ENCODE results near the gene HEPACAM2. TPM values are rescaled to one million over a fixed set of nuclear protein-coding genes. Genes with fewer than 3 reads are reported as not detected.

HEPACAM2 gene
- total RNA-seq, 1 experiment from 2014 or later = not detected

DNA sequence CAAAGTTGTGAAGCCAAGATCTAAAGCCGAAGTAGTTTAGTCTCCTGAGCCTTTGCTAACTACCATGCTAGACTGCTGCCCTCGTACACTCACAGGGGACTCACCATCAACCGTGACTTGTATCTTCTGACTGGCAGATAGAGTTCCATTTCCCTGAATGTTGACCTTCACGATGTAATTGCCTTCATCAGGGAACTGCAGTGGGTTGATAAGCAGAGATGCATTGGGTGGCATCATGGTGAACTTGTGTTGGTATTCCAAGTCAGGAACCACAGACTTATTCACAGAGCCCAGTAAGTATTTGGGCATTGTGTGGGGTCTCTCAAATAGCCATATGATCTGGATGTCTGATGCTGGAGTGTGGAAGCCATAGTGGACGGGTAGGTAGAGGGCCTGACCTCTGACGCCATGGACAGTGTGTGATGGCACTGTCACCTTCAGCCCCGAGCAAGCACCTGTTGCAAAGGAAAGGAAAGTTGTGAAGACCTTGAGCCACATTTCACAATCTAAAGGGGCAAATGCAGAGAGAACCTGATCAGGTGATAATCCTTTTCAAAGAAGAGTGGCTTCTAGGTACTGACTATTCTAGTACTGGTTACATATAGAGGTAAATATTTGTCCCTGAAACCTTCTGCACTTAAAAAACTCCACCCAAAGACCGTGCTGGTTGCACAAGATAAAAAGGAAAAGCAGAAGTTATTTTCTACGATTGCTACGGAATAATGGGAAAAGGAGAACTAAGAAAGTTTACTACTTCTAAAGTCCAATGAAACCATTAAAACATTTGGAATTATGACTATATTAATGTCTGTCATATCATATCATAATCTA, 7.1 kb downstream of the HEPACAM2 start:
- H2BK12ac ChIP-seq (ENCODE audit: insufficient read length, low read depth, low read length) = no peak overlapping the region
- TF ChIP-seq, protein P1, sequence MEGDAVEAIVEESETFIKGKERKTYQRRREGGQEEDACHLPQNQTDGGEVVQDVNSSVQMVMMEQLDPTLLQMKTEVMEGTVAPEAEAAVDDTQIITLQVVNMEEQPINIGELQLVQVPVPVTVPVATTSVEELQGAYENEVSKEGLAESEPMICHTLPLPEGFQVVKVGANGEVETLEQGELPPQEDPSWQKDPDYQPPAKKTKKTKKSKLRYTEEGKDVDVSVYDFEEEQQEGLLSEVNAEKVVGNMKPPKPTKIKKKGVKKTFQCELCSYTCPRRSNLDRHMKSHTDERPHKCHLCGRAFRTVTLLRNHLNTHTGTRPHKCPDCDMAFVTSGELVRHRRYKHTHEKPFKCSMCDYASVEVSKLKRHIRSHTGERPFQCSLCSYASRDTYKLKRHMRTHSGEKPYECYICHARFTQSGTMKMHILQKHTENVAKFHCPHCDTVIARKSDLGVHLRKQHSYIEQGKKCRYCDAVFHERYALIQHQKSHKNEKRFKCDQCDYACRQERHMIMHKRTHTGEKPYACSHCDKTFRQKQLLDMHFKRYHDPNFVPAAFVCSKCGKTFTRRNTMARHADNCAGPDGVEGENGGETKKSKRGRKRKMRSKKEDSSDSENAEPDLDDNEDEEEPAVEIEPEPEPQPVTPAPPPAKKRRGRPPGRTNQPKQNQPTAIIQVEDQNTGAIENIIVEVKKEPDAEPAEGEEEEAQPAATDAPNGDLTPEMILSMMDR (conservative IDR thresholded peaks at IDR 0.05) = no peak
- Mint-ChIP-seq H3K27ac (no peak overlapping the region), H3K4me3 (no peak overlapping the region), H3K9me3 (no peaks in the 10 kb centered on the region), H3K4me1 (no peaks in the 10 kb centered on the region), H3K36me3 (ENCODE audit: insufficient read depth in 1 of 3, low read depth in 3 of 3) (no peaks in the 10 kb centered on the region), H3K27me3 (ENCODE audit: low read depth) (peaks cover 8% of the 10 kb centered on the region)
- no peak overlapping the region for H2AFZ ChIP-seq (ENCODE audit: low read length)
- no peaks in the 10 kb centered on the region for H4K20me1 ChIP-seq (ENCODE audit: control insufficient read depth, insufficient read depth, insufficient read length)
- no peak for DNase-seq
- H3K23ac ChIP-seq (ENCODE audit: insufficient read length, low read depth, low read length) = no peak overlapping the region
- no peak overlapping the region for H3K4ac ChIP-seq (ENCODE audit: low read depth, low read length)
- H3T11ph ChIP-seq (ENCODE audit: low read length) = no peak overlapping the region
- H4K91ac ChIP-seq (ENCODE audit: insufficient read length, low read depth, low read length) = no peak overlapping the region
- no CpG with 5 or more reads among the region's 10 CpGs for WGBS (ENCODE audit: extremely low coverage, insufficient read length, low lambda C conversion rate)
- no peak overlapping the region for H3K4me2 ChIP-seq (ENCODE audit: insufficient read depth, insufficient read length, low read length)
- H3K4me1 ChIP-seq (ENCODE audit: insufficient read depth, low read length) = no peaks in the 10 kb centered on the region
- no peaks in the 10 kb centered on the region for H3K9me3 ChIP-seq (ENCODE audit: control insufficient read depth, low read depth, low read length)
- H3K27ac ChIP-seq (ENCODE audit: insufficient read length, low read depth, low read length) = no peak overlapping the region
- H2AK5ac ChIP-seq (ENCODE audit: insufficient read length, low read length) = no peak overlapping the region
- no peak overlapping the region for H3K18ac ChIP-seq (ENCODE audit: insufficient read length, low read depth, low read length)
- no peak overlapping the region for H3K9ac ChIP-seq (ENCODE audit: extremely low read depth, insufficient read length, low read length)
- H3K23me2 ChIP-seq (ENCODE audit: insufficient read length, low read depth, low read length, poor library complexity, severe bottlenecking) = no peaks in the 10 kb centered on the region
- no peaks in the 10 kb centered on the region; the same call in 1 of the 2 replicates for H3K27me3 ChIP-seq (ENCODE audit: insufficient read depth, low read length)
- H2BK5ac ChIP-seq (ENCODE audit: insufficient read length, low read length) = no peak overlapping the region
- no peak overlapping the region for H3K14ac ChIP-seq (ENCODE audit: insufficient read depth, low read length)
- H4K8ac ChIP-seq (replicated peaks; ENCODE audit: insufficient read length, low read depth, low read length) = no peak overlapping the region
- no peak overlapping the region for H2BK20ac ChIP-seq (ENCODE audit: low read depth, low read length, poor library complexity, severe bottlenecking)
- no peaks in the 10 kb centered on the region for H3K79me2 ChIP-seq (ENCODE audit: insufficient read depth, low read length)
- no peak overlapping the region for H3K56ac ChIP-seq (ENCODE audit: insufficient read length, low read depth, low read length)
- no peaks in the 10 kb centered on the region for H3K79me1 ChIP-seq (ENCODE audit: insufficient read depth, low read depth, low read length, poor library complexity, severe bottlenecking)
- no peak overlapping the region for H2BK120ac ChIP-seq (ENCODE audit: low read depth, low read length, poor library complexity, severe bottlenecking)
- no peak overlapping the region for H2BK15ac ChIP-seq (ENCODE audit: low read depth, low read length)
- no peak overlapping the region for H4K5ac ChIP-seq (ENCODE audit: insufficient read length, low read depth, low read length)
